H54 (cell line): ENCODE results near the gene XRCC3.

Experiments
- DNase-seq: peaks from one replicate; pipeline ENCODE4 v3.0.0; 2011; ENCODE audit warnings: low spot score, mixed read lengths; ENCODE audit not compliant: insufficient read length
- FAIRE-seq: peaks from 3 replicates; lab custom pipeline; 2011; peaks lifted over from hg19 to GRCh38; lab: Jason Lieb, UNC
- POLR2A ChIP-seq: IDR thresholded peaks from 2 replicates; pipeline ENCODE4 v1.6.1; 2011; ENCODE audit warnings: low read depth, mild to moderate bottlenecking, low read length

XRCC3 gene

DNA sequence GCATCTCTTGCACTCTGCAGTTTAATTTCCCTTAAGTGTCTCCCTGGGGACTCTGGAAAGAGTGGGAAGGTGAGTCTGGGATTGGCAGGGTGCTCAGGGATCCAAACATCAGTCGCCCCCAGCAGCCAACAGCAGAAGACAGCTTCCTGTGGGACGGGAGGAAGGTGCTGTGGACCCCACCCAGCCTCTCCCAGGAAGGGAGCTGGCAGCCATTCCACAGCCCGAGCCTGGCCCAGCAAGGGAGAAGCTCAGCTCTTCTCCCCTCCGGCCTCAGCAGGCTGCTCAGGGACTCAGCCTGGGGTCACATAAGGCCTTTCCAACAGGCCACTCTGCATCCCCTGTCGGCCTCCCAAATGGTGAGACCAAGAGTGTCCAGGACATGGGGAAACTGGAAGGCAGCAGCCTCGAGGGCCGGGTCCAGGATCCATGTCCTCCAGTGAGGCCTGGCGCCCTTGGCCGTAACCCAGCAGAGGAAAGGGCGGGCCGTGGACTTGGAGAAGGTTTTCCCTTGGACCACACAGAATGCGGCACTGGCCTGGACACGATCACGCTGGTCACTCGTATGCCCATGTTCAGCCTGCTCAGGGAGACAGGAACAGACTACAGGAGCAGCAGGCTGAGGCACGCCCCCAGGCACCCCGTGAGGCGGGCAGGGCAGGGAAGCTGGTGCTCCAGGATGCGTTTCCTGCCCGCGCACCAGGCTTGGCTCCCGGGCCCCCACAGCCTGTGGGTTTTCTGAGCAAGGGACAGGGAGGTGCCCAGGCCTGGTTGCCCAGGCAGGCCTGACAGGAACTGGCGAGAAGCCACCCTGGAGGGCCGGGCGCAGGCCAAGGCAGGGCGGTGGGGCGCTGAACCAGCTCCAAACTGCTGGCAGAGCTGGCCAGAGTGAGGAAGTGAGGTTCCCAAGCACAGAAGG lies 3.5 kb downstream of the XRCC3 start:
- DNase-seq (no peak), FAIRE-seq (no peak)
- no peak for TF ChIP-seq POLR2A

GRCh38 chr14:103710771-103711377 lies 4.4 kb downstream of the XRCC3 start:
- FAIRE-seq (no peak), DNase-seq (no peak)
- TF ChIP-seq POLR2A: no peak

- FAIRE-seq: no peak
These were observed 5.4 kb downstream of the XRCC3 start for GRCh38 chr14:103709814-103710213.

GRCh38 chr14:103708750-103709187 lies 6.5 kb downstream of the XRCC3 start:
- FAIRE-seq: no peak
- TF ChIP-seq POLR2A: no peak
- DNase-seq: no peak

More at GRCh38 chr14:103709814-103710213, 5.4 kb downstream of the XRCC3 start:
- no peak for TF ChIP-seq POLR2A
- no peak for DNase-seq

- DNase-seq: no peak
- no peak for TF ChIP-seq POLR2A
- FAIRE-seq: no peak
These were observed 7.7 kb downstream of the XRCC3 start for GRCh38 chr14:103707329-103708263.

- FAIRE-seq: no peak
- no peak for TF ChIP-seq POLR2A
- DNase-seq: no peak
These were observed 8.5 kb downstream of the XRCC3 start for GRCh38 chr14:103706551-103707328.

DNA sequence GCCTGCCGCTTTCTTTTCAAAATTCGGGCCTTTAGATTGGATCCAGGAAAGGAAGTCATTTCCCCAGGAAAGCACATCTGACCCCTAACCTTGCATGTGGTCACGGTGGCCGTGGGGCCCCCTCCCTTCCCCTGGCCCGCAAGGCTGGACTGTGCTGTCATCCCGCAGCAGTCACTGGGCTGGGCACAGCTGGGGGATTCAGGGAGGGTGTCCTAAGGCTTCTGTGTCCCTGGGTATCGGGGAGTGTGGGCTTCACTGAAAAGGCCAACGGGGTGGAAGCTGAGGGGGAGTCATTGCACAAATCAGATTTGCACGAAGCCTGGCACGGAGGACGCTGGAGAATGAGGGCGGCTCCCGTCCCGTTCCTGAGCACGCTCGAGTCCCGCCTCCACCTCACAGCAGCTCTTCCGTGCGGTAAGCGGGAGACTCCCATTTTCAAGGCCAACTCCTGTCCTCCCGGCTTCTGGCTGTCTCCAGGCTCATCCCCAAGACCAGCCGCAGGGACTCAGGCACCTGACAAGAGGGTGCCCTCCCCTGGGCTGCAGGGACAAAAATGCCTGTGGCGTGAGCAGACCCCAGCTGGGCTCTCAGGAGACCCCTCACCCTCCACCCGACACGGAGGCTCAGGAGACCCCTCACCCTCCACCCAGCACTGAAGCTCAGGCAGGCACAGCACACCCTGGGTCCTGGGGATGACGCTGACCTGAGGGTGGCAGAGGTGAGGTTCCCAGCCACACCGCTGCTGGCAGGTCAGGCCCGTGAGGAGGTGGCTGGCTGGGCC lies 9.6 kb downstream of the XRCC3 start:
- DNase-seq (no peak), FAIRE-seq (no peak)
- TF ChIP-seq POLR2A: no peak

GRCh38 chr14:103705118-103705503 lies 10.1 kb downstream of the XRCC3 start:
- TF ChIP-seq POLR2A: no peak
- DNase-seq (no peak), FAIRE-seq (no peak)

DNA sequence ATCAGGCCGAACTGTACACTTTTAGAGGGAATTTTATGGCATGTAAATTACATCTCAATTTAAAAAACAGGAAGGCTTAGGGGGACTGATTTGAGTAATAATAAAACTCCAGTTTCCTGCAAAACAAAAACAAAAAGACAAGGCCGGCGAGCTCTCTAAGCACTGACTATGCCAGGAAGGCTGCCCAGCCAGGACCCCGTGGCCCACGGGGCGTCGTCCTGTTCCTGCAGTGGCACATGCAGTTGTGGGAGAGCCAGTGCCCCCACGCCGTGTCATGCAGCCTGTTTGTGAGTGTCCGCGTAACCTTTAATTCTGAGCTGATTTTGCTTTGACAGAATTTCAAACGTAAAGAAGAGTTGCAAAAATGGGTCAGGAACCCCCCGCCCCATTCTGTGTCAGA lies 10.5 kb downstream of the XRCC3 start:
- FAIRE-seq (no peak), DNase-seq (no peak)
- TF ChIP-seq POLR2A: no peak

DNA sequence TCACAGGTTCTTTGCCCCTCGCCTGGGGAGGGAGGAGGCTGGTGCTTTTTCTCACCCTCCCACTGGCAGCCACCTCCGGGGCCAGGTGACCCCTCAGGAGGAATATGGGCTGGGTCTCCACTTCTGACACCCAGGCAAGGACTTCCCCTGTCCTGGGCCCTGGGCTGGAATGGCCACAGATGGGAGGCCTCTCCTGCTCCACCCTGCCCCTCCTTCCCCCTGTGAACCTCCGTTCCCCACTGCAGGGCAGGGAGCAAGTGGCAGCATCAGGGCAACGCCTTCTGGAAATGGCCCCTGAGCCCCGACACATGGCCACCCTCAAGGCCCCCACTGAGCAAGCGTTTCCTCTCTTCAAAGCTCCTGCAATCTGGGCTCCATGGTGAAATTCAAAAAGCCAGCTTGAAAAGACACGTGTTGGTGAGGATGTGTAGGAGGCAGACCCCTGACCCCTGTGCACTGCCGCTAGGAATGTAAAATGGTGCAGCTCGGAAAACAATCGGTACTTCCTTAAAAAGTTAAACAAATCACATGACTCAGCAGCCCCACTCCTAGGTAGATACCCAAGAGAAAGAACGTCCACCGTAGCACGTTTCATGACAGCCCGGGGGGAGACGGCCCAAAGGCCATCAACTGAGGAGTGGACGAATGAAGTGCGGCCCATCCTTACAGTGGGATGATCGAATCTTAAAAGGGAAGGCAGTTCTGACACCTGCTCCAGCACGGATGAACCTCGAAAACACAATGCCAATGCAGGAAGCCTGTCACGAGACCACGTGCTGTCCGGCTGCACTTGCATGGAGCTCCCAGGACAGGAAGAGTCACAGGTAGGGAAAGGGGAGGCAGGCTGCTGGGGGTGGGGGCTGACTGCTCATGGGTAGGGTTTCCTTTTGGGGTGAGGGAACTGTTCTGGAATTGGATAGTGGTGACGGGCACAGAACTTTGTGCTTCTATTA lies 11.5 kb downstream of the XRCC3 start:
- no peak for TF ChIP-seq POLR2A

GRCh38 chr14:103702497-103703432 lies 12.5 kb downstream of the XRCC3 start:
- DNase-seq (no peak), FAIRE-seq (no peak)
- TF ChIP-seq POLR2A: no peak

More for the DNA sequence above, 11.5 kb downstream of the XRCC3 start:
- FAIRE-seq: no peak
- DNase-seq: no peak
